ENCODE data around the gene PPFIA1. TPM values are rescaled to one million over a fixed set of nuclear protein-coding genes. Genes with fewer than 3 reads are reported as not detected.

Gene PPFIA1
- total and polyA plus RNA-seq, 2 of the 13 experiments (the other 11 are each of a cell fraction or from before 2014, with no cell fraction given) = 29.9 to 45.2 TPM

DNA sequence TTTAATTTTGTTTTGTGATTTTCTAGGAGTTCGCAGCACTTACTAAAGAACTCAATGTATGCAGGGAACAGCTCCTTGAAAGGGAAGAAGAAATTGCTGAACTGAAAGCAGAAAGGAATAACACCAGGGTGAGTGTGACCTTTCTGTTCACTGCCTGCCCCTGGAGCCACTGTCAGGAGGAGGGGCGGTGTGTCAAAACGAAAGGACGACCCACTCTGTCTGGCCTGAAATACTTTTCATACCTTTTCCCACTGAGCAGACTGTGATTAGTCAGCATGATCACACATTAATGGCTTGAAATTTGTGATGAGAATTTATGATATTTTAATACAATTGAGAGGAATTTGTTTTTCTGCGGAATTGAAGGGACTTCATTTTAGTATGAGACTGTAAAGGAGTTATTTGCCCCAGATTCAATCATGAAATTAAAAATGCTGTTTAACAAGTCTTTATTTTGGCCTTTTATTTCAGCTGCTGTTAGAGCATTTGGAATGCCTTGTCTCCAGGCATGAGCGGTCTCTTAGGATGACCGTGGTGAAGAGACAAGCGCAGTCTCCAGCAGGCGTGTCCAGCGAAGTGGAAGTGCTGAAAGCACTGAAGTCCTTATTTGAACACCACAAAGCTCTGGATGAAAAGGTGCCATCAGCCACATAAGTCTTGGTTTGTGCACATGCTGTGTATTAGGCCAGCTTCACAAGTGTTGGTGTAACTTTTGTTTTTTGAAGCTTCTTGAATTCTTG, 54.1 kb downstream of the PPFIA1 start:
- ChIA-PET CTCF (ENCODE audit: low intra/inter-chr PET ratio, low total read pairs) (no interaction called here), POLR2A (no interaction called here)
- Histone ChIP-seq H3K27ac (ENCODE audit: extremely low read length, insufficient read depth, low read length) (no peak overlapping the region), H3K9ac (ENCODE audit: insufficient read depth, low read depth, low read length) (no peak overlapping the region), H3K27me3 (ENCODE audit: control insufficient read depth in 1 of 2, insufficient read depth in 2 of 2, low read length in 2 of 2) (no peaks in the 10 kb centered on the region), H3K9me3 (ENCODE audit: low read length) (no peaks in the 10 kb centered on the region), H2AFZ (ENCODE audit: low read length) (no peak overlapping the region), H3K4me1 (ENCODE audit: insufficient read depth, low read length) (no peaks in the 10 kb centered on the region), H3K36me3 (replicated peaks in 1 of 2; ENCODE audit: control insufficient read depth in 1 of 2, insufficient read depth in 2 of 2, low read length in 2 of 2) (peaks cover 20 to 64% of the 10 kb centered on the region in 2 experiments), H3K79me2 (ENCODE audit: insufficient read depth, low read length) (no peaks in the 10 kb centered on the region), H3K4me3 (replicated peaks in 1 of 3; ENCODE audit: insufficient read depth in 1 of 3, low read depth in 2 of 3, low read length in 3 of 3) (no peak overlapping the region), H3K4me2 (ENCODE audit: low read depth, low read length) (no peak overlapping the region), H4K20me1 (ENCODE audit: insufficient read depth, low read length) (0 out of 2 replicates have a peak, but pooled peaks cover 2% of the 10 kb centered on the region)
- no TSS peak for BruUV-seq (replicated peaks)
- ATAC-seq = no peak
- FAIRE-seq = no peak
- no peak for DNase-seq (ENCODE audit: low spot score)
- WGBS (ENCODE audit: low lambda C conversion rate) = 97% methylated on average over 10 of the region's 10 CpGs
- no peak for TF ChIP-seq PCBP1 (IDR thresholded peaks at IDR 0.05; ENCODE audit: borderline replicate concordance, low read depth, low read length)
- TF ChIP-seq HOXD1 (CRISPR knock-in tag; IDR thresholded peaks at IDR 0.05) = no peak
- no peak for TF ChIP-seq IRF2 (CRISPR knock-in tag; IDR thresholded peaks at IDR 0.05)
- no peak for TF ChIP-seq KDM3A (CRISPR knock-in tag; IDR thresholded peaks at IDR 0.05; ENCODE audit: low read depth)
- TF ChIP-seq MAF1 (CRISPR knock-in tag; IDR thresholded peaks at IDR 0.05; ENCODE audit: borderline replicate concordance) = no peak
- TF ChIP-seq YEATS2 (CRISPR knock-in tag; IDR thresholded peaks at IDR 0.05; ENCODE audit: borderline replicate concordance) = no peak
- TF ChIP-seq ZNF724P (CRISPR knock-in tag; IDR thresholded peaks at IDR 0.05; ENCODE audit: borderline replicate concordance) = no peak
- no peak for TF ChIP-seq ZNF530 (CRISPR knock-in tag; IDR thresholded peaks at IDR 0.05; ENCODE audit: low read depth)
- TF ChIP-seq MAFF (IDR thresholded peaks at IDR 0.05; ENCODE audit: low read depth, low read length) = no peak
- TF ChIP-seq, protein P1, sequence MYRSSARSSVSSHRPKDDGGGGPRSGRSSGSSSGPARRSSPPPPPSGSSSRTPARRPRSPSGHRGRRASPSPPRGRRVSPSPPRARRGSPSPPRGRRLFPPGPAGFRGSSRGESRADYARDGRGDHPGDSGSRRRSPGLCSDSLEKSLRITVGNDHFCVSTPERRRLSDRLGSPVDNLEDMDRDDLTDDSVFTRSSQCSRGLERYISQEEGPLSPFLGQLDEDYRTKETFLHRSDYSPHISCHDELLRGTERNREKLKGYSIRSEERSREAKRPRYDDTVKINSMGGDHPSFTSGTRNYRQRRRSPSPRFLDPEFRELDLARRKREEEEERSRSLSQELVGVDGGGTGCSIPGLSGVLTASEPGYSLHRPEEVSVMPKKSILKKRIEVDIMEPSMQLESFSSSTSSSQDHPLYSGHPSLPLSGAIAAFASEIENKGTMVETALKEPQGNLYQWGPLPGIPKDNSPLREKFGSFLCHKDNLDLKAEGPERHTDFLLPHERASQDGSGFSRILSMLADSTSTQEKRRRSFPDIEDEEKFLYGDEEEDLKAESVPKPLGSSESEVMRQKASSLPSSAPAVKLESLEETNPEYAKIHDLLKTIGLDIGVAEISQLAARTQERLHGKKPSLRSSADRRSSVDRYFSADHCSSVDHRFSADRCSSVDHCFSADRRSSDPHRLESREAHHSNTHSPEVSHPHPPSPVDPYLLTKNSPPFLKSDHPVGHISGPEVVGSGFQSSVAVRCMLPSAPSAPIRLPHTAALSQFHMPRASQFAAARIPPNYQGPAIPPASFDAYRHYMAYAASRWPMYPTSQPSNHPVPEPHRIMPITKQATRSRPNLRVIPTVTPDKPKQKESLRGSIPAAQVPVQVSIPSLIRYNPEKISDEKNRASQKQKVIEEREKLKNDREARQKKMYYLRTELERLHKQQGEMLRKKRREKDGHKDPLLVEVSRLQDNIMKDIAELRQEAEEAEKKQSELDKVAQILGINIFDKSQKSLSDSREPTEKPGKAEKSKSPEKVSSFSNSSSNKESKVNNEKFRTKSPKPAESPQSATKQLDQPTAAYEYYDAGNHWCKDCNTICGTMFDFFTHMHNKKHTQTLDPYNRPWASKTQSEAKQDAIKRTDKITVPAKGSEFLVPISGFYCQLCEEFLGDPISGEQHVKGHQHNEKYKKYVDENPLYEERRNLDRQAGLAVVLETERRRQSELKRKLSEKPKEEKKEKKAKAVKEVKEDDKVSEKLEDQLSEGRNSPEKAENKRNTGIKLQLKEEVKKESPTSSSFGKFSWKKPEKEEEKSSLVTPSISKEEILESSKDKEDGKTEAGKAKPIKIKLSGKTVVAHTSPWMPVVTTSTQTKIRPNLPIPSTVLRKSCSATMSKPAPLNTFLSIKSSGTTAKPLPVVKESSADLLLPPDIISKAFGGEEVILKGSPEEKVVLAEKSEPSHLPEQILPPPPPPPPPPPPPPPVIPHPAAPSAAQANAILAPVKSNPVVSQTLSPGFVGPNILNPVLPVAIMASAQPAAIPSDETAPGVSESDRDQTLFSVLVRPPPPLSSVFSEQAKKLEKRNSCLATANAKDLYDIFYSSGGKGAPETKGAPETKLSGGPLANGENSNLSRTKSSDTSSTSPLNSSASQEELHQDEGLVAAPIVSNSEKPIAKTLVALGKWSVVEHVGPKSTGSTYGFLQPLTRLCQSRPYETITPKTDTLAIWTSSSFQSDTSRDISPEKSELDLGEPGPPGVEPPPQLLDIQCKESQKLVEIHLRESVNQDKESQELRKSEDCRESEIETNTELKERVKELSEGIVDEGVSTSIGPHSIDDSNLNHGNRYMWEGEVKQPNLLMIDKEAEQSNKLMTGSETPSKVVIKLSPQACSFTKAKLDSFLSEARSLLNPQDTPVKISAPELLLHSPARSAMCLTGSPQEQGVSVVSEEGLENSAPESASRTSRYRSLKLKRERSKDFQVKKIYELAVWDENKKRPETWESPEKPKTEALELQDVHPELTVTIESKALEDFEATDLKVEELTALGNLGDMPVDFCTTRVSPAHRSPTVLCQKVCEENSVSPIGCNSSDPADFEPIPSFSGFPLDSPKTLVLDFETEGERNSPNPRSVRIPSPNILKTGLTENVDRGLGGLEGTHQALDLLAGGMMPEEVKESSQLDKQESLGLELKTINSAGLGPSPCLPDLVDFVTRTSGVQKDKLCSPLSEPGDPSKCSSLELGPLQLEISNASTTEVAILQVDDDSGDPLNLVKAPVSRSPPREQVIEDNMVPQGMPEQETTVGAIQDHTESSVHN (CRISPR knock-in tag; IDR thresholded peaks at IDR 0.05) = no peak
- TF ChIP-seq, protein P2, sequence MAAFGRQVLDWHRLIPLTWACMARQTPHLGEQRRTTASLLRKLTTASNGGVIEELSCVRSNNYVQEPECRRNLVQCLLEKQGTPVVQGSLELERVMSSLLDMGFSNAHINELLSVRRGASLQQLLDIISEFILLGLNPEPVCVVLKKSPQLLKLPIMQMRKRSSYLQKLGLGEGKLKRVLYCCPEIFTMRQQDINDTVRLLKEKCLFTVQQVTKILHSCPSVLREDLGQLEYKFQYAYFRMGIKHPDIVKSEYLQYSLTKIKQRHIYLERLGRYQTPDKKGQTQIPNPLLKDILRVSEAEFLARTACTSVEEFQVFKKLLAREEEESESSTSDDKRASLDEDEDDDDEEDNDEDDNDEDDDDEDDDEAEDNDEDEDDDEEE (CRISPR knock-in tag; IDR thresholded peaks at IDR 0.05) = no peak
- TF ChIP-seq, protein P3, sequence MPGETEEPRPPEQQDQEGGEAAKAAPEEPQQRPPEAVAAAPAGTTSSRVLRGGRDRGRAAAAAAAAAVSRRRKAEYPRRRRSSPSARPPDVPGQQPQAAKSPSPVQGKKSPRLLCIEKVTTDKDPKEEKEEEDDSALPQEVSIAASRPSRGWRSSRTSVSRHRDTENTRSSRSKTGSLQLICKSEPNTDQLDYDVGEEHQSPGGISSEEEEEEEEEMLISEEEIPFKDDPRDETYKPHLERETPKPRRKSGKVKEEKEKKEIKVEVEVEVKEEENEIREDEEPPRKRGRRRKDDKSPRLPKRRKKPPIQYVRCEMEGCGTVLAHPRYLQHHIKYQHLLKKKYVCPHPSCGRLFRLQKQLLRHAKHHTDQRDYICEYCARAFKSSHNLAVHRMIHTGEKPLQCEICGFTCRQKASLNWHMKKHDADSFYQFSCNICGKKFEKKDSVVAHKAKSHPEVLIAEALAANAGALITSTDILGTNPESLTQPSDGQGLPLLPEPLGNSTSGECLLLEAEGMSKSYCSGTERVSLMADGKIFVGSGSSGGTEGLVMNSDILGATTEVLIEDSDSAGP (CRISPR knock-in tag; IDR thresholded peaks at IDR 0.05; ENCODE audit: borderline replicate concordance) = no peak
- TF ChIP-seq HHEX (CRISPR knock-in tag; IDR thresholded peaks at IDR 0.05) = no peak
- intact Hi-C loops (cut with micrococcal nuclease; ENCODE audit: unreplicated experiment) (no loop called here), in situ Hi-C loops (cut with HindIII; ENCODE audit: extremely low pct_ligation_motif_present, low pct_unique_long_range_greater_than_20kb) (no loop called here)

Data from HepG2 (cell line).